ENCODE data around the gene MITF. TPM values are rescaled to one million over a fixed set of nuclear protein-coding genes. Genes with fewer than 3 reads are reported as not detected.

Gene MITF
- total RNA-seq, 1 donor from 2014 or later = 6.0 TPM

DNA sequence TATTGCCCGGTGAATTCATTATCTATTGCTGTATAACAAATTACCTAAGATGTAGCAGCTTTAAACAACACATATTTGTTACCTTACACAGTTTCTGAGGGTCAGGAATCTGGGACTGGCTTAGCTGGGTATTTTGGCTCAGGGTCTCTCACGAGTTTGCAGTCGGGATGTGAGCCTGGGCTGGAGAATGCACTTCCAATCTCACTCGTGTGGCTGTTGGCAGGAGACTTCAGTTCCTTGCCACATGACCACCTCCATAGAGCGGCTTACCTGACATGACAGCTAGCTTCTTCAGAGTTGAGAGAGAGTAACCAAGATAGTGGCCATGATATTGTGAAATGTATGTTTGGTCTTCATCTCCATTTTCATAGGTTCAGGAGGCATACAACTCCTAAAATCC, 18.4 kb upstream of the MITF start:
- TF ChIP-seq EZH2 (IDR thresholded peaks at IDR 0.05; ENCODE audit: insufficient read depth, low read length) = no peak
- TF ChIP-seq, protein P1, sequence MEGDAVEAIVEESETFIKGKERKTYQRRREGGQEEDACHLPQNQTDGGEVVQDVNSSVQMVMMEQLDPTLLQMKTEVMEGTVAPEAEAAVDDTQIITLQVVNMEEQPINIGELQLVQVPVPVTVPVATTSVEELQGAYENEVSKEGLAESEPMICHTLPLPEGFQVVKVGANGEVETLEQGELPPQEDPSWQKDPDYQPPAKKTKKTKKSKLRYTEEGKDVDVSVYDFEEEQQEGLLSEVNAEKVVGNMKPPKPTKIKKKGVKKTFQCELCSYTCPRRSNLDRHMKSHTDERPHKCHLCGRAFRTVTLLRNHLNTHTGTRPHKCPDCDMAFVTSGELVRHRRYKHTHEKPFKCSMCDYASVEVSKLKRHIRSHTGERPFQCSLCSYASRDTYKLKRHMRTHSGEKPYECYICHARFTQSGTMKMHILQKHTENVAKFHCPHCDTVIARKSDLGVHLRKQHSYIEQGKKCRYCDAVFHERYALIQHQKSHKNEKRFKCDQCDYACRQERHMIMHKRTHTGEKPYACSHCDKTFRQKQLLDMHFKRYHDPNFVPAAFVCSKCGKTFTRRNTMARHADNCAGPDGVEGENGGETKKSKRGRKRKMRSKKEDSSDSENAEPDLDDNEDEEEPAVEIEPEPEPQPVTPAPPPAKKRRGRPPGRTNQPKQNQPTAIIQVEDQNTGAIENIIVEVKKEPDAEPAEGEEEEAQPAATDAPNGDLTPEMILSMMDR (IDR thresholded peaks at IDR 0.05; ENCODE audit: insufficient read depth, low read depth, low read length) = no peak
- DNase-seq (ENCODE audit: low read depth) (no peak), FAIRE-seq (no peak)
- no peaks in the 10 kb centered on the region for H3K9me3 ChIP-seq (ENCODE audit: insufficient read depth, low read depth, low read length)
- no peak overlapping the region for H3K27ac Mint-ChIP-seq (ENCODE audit: unreplicated experiment)
- H3K4me2 ChIP-seq (ENCODE audit: low read length) = no peak overlapping the region
- no peak overlapping the region for H3K27ac ChIP-seq (ENCODE audit: low read depth, low read length)
- H4K20me1 ChIP-seq (ENCODE audit: insufficient read depth, low read length) = no peaks in the 10 kb centered on the region
- peaks cover 11% of the 10 kb centered on the region for H3K4me1 Mint-ChIP-seq (ENCODE audit: low read depth, unreplicated experiment)
- H3K36me3 ChIP-seq (ENCODE audit: insufficient read depth, low read length) = no peaks in the 10 kb centered on the region
- no peak overlapping the region for H3K4me3 ChIP-seq (ENCODE audit: insufficient read depth, low read depth, low read length)
- H3K27me3 ChIP-seq (ENCODE audit: insufficient read depth, low read length) = peaks cover 10% of the 10 kb centered on the region
- H2AFZ ChIP-seq (ENCODE audit: low read depth, low read length) = no peak overlapping the region
- no peaks in the 10 kb centered on the region for H3K4me1 ChIP-seq (ENCODE audit: insufficient read depth, low read length)
- no peak overlapping the region for H3K4me3 Mint-ChIP-seq (ENCODE audit: unreplicated experiment)
- no peaks in the 10 kb centered on the region for H3K79me2 ChIP-seq (ENCODE audit: insufficient read depth, low read length)
- peaks cover 3% of the 10 kb centered on the region for H3K27me3 Mint-ChIP-seq (ENCODE audit: low read depth, unreplicated experiment)
- no peaks in the 10 kb centered on the region for H3K36me3 Mint-ChIP-seq (ENCODE audit: low read depth, unreplicated experiment)
- no peak overlapping the region for H3K9ac ChIP-seq (ENCODE audit: low read length)
- no peaks in the 10 kb centered on the region for H3K9me3 Mint-ChIP-seq (ENCODE audit: unreplicated experiment)

DNA sequence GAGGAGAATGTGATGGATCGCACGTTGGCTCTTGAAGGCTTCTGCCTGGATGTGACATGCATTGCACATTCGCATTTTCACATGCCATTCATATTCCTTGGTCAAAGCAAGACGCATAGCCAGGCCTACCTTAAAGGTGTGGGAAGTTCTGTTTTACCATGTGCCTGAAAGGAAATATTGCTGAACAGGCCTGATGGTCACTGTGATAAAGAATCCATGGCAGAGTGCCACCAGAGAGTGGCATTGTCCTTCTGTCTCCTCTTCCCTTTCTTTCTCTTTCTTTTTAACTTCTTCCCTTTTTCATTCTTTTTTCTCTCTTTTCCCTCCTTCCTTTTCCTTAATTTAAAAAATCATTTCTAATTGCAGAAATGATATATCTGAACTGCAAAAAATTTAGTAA, 15.9 kb upstream of the MITF start:
- H4K20me1 ChIP-seq (ENCODE audit: insufficient read depth, low read length) = no peaks in the 10 kb centered on the region
- no peak overlapping the region for H3K4me2 ChIP-seq (ENCODE audit: low read length)
- TF ChIP-seq, protein P1 (IDR thresholded peaks at IDR 0.05; ENCODE audit: insufficient read depth, low read depth, low read length) = no peak
- no peak for TF ChIP-seq EZH2 (IDR thresholded peaks at IDR 0.05; ENCODE audit: insufficient read depth, low read length)
- peaks cover 3% of the 10 kb centered on the region for H3K27me3 Mint-ChIP-seq (ENCODE audit: low read depth, unreplicated experiment)
- H3K4me3 ChIP-seq (ENCODE audit: insufficient read depth, low read depth, low read length) = no peak overlapping the region
- H3K9me3 Mint-ChIP-seq (ENCODE audit: unreplicated experiment) = no peaks in the 10 kb centered on the region
- H3K36me3 Mint-ChIP-seq (ENCODE audit: low read depth, unreplicated experiment) = no peaks in the 10 kb centered on the region
- H3K4me3 Mint-ChIP-seq (ENCODE audit: unreplicated experiment) = no peak overlapping the region
- H3K79me2 ChIP-seq (ENCODE audit: insufficient read depth, low read length) = no peaks in the 10 kb centered on the region
- no peak overlapping the region for H2AFZ ChIP-seq (ENCODE audit: low read depth, low read length)
- no peak overlapping the region for H3K9ac ChIP-seq (ENCODE audit: low read length)
- H3K36me3 ChIP-seq (ENCODE audit: insufficient read depth, low read length) = no peaks in the 10 kb centered on the region
- no peak for DNase-seq (ENCODE audit: low read depth)
- H3K27ac Mint-ChIP-seq (ENCODE audit: unreplicated experiment) = no peak overlapping the region
- no peaks in the 10 kb centered on the region for H3K9me3 ChIP-seq (ENCODE audit: insufficient read depth, low read depth, low read length)
- peaks cover 11% of the 10 kb centered on the region for H3K27me3 ChIP-seq (ENCODE audit: insufficient read depth, low read length)
- no peak overlapping the region for H3K27ac ChIP-seq (ENCODE audit: low read depth, low read length)
- H3K4me1 ChIP-seq (ENCODE audit: insufficient read depth, low read length) = no peaks in the 10 kb centered on the region
- FAIRE-seq = no peak
- H3K4me1 Mint-ChIP-seq (ENCODE audit: low read depth, unreplicated experiment) = peaks cover 15% of the 10 kb centered on the region

DNA sequence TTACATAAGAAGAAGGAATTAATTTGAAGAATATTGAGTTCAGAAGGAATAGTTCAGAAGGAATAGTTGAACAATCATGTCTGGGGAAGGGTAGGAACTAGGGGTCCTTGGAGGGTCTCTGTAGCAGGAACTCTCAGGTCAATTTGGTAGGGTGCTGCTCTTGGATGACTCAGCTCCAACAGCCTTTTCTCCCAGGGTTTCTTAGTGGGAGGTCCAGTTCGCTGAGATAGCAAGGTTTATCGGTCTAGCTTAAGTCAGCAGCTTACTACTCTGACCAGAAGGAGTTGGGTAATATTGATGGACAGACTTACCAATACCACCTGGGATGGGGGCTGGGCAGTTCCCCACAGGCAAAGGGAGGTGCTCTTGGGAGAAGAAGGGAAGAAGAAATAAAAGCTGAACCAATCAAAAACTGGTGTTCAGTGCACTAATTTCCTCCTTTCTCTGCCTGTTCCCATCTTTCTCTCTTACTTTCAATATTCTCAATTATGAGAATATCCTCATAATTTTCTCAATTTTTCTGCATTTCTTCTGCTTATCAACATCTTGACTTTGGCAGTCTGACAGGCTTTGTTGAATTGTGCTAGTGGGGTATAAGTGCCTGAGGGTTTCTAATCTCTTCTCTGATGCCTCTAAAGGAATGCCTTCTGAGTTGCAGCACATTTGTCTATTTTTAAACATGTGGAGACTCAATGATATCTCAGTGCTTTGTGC, 14.4 kb upstream of the MITF start:
- no peaks in the 10 kb centered on the region for H3K36me3 ChIP-seq (ENCODE audit: insufficient read depth, low read length)
- H2AFZ ChIP-seq (ENCODE audit: low read depth, low read length) = no peak overlapping the region
- no peaks in the 10 kb centered on the region for H3K9me3 Mint-ChIP-seq (ENCODE audit: unreplicated experiment)
- TF ChIP-seq EZH2 (IDR thresholded peaks at IDR 0.05; ENCODE audit: insufficient read depth, low read length) = no peak
- TF ChIP-seq, protein P1 (IDR thresholded peaks at IDR 0.05; ENCODE audit: insufficient read depth, low read depth, low read length) = no peak
- H3K4me1 Mint-ChIP-seq (ENCODE audit: low read depth, unreplicated experiment) = peaks cover 16% of the 10 kb centered on the region
- no peaks in the 10 kb centered on the region for H3K79me2 ChIP-seq (ENCODE audit: insufficient read depth, low read length)
- no peak overlapping the region for H3K27ac ChIP-seq (ENCODE audit: low read depth, low read length)
- no peaks in the 10 kb centered on the region for H3K36me3 Mint-ChIP-seq (ENCODE audit: low read depth, unreplicated experiment)
- FAIRE-seq (no peak), DNase-seq (ENCODE audit: low read depth) (peak; percentile 26)
- no peaks in the 10 kb centered on the region for H3K9me3 ChIP-seq (ENCODE audit: insufficient read depth, low read depth, low read length)
- no peaks in the 10 kb centered on the region for H3K4me1 ChIP-seq (ENCODE audit: insufficient read depth, low read length)
- H3K4me2 ChIP-seq (ENCODE audit: low read length) = no peak overlapping the region
- no peaks in the 10 kb centered on the region for H4K20me1 ChIP-seq (ENCODE audit: insufficient read depth, low read length)
- H3K27me3 Mint-ChIP-seq (ENCODE audit: low read depth, unreplicated experiment) = peaks cover 3% of the 10 kb centered on the region
- H3K27ac Mint-ChIP-seq (ENCODE audit: unreplicated experiment) = peak overlapping the region; percentile 20
- no peak overlapping the region for H3K4me3 Mint-ChIP-seq (ENCODE audit: unreplicated experiment)
- no peak overlapping the region for H3K9ac ChIP-seq (ENCODE audit: low read length)
- H3K27me3 ChIP-seq (ENCODE audit: insufficient read depth, low read length) = peaks cover 11% of the 10 kb centered on the region
- no peak overlapping the region for H3K4me3 ChIP-seq (ENCODE audit: insufficient read depth, low read depth, low read length)
